K562 (cell line): ENCODE data around the gene SOX18. TPM values are rescaled to one million over a fixed set of nuclear protein-coding genes. Genes with fewer than 3 reads are reported as not detected.

ENCODE experiments used
- ATAC-seq: fragments of 200-7000 bp; cut with Tn5 transposase; 3 replicates; pipeline ENCODE4 v1.9.1; 2020; ENCODE audit warnings: moderate library complexity
- BruUV-seq: library from RNA; stranded (reverse); fragments of 400-500 nt; replicated peaks from 2 replicates; lab custom pipeline; 2021; lab: Mats Ljungman, UMichigan
- CTCF ChIA-PET: fragments of 300-600 bp; formaldehyde crosslinking; extraction: SDS; loops from one replicate; lab custom pipeline; 2021; ENCODE audit warnings: low intra/inter-chr PET ratio; lab: Yijun Ruan, JAX
- POLR2A ChIA-PET: fragments of 300-600, 350-650 bp; sonication (Branson Sonifier 250); formaldehyde crosslinking; extraction: SDS; loops from one replicate; lab custom pipeline; 2021; ENCODE audit warnings: antibody characterized with exemption, inconsistent platforms; lab: Yijun Ruan, JAX
- DNase-seq, 4 experiments: peaks; one replicate each; pipeline versions ENCODE4 v3.0.0 to v3.0.0-alpha.2; 2011 to 2018; ENCODE audit warnings: low spot score in 3 of 4, mixed read lengths in 3 of 4; ENCODE audit errors: extremely low read depth in 1 of 4
- FAIRE-seq: peaks from 2 replicates; lab custom pipeline; 2011; peaks lifted over from hg19 to GRCh38; lab: Jason Lieb, UNC
- H2AFZ ChIP-seq: 2 replicates; pipeline ENCODE4 v1.6.0; 2011; ENCODE audit warnings: low read depth, low read length, control low read depth, inconsistent platforms
- H3K27ac ChIP-seq: fragments of 200-600 bp; 3 replicates; pipeline ENCODE4 v1.8.0; 2011; ENCODE audit warnings: low read depth, mild to moderate bottlenecking, control low read depth, inconsistent platforms, low read length, moderate library complexity, mixed read lengths; ENCODE audit errors: extremely low read depth
- H3K27me3 ChIP-seq, 2 experiments: fragments of 300-600 bp in 1 of 2; 2 replicates in 1 of 2; 3 replicates in 1 of 2; pipeline versions ENCODE4 v1.6.0 to v1.8.0; 2011; ENCODE audit warnings: inconsistent platforms in 2 of 2, low read length in 2 of 2, mild to moderate bottlenecking in 1 of 2, mixed read lengths in 1 of 2, moderate library complexity in 1 of 2; ENCODE audit not compliant: control insufficient read depth in 2 of 2, insufficient read depth in 2 of 2
- H3K36me3 ChIP-seq: fragments of 300-600 bp; 3 replicates; pipeline ENCODE4 v1.8.0; 2011; ENCODE audit warnings: mild to moderate bottlenecking, low read length, inconsistent platforms; ENCODE audit not compliant: control insufficient read depth, insufficient read depth
- H3K4me1 ChIP-seq, 2 experiments: fragments of 200-600 bp in 1 of 2; replicated peaks in 1 of 2; 2 replicates in 1 of 2; 3 replicates in 1 of 2; pipeline versions ENCODE4 v1.5.1 to v1.8.0; 2011; ENCODE audit warnings: inconsistent platforms in 2 of 2, low read length in 2 of 2, mild to moderate bottlenecking in 1 of 2, mixed read lengths in 1 of 2, moderate library complexity in 1 of 2; ENCODE audit not compliant: control insufficient read depth in 2 of 2, insufficient read depth in 2 of 2
- H3K4me2 ChIP-seq: 2 replicates; pipeline ENCODE4 v1.6.1; 2011; ENCODE audit warnings: low read length, control low read depth, inconsistent platforms, mixed read lengths; ENCODE audit not compliant: insufficient read depth
- H3K4me3 ChIP-seq: fragments of 200-600 bp; sonication (generic), shearing (Covaris generic); 2 replicates; pipeline ENCODE4 v1.5.1; 2016; ENCODE audit warnings: control low read depth, inconsistent platforms
- H3K79me2 ChIP-seq: fragments of 200-600 bp; 3 replicates; pipeline ENCODE4 v1.8.0; 2011; ENCODE audit warnings: low read length, inconsistent platforms; ENCODE audit not compliant: control insufficient read depth, insufficient read depth
- H3K9ac ChIP-seq, 2 experiments: 2 replicates each; pipeline versions ENCODE4 v1.6.0 to v1.6.1; 2011; ENCODE audit warnings: low read depth in 2 of 2, low read length in 2 of 2, control low read depth in 1 of 2, inconsistent platforms in 1 of 2, mild to moderate bottlenecking in 1 of 2, mixed read lengths in 1 of 2; ENCODE audit not compliant: insufficient read depth in 1 of 2
- H3K9me1 ChIP-seq: one replicate; pipeline ENCODE4 v1.6.0; 2011; ENCODE audit warnings: inconsistent platforms, mild to moderate bottlenecking, low read length, moderate library complexity; ENCODE audit not compliant: control insufficient read depth, insufficient read depth
- H3K9me3 ChIP-seq: replicated peaks from 2 replicates; pipeline ENCODE4 v1.5.1; 2011; ENCODE audit warnings: low read depth, low read length, inconsistent platforms; ENCODE audit not compliant: control insufficient read depth, insufficient read depth
- H4K20me1 ChIP-seq: replicated peaks from 2 replicates; pipeline ENCODE4 v1.6.1; 2011; ENCODE audit warnings: low read length, inconsistent platforms, mixed read lengths; ENCODE audit not compliant: control insufficient read depth, insufficient read depth
- BCOR ChIP-seq: fragments of 450-650 bp; IDR thresholded peaks from 2 replicates; pipeline ENCODE4 v1.6.1; 2016
- BMI1 ChIP-seq: fragments of 150-350 bp; IDR thresholded peaks from 2 replicates; pipeline ENCODE4 v1.6.1; 2014; ENCODE audit warnings: low read length
- CBFB ChIP-seq: sonication (generic); formaldehyde crosslinking; IDR thresholded peaks from 2 replicates; pipeline ENCODE4 v1.4.0; 2020; ENCODE audit warnings: mild to moderate bottlenecking, missing genetic modification reagents
- GABPA ChIP-seq: fragments of 200-800 bp; sonication (Bioruptor generic); conservative IDR thresholded peaks from 2 replicates; pipeline ENCODE4 v1.6.1; 2016; ENCODE audit warnings: low read depth, missing genetic modification characterization, missing compliant biosample characterization
- GATA2 ChIP-seq: sonication (generic); formaldehyde crosslinking; IDR thresholded peaks from 2 replicates; pipeline ENCODE4 v1.4.0; 2020; ENCODE audit warnings: mild to moderate bottlenecking, missing genetic modification reagents
- HDAC3 ChIP-seq: fragments of 450-650 bp; IDR thresholded peaks from 2 replicates; pipeline ENCODE4 v1.6.1; 2018; ENCODE audit warnings: borderline replicate concordance, mild to moderate bottlenecking, moderate library complexity; ENCODE audit not compliant: partially characterized antibody
- IRF2 ChIP-seq: sonication (generic); formaldehyde crosslinking; IDR thresholded peaks from 2 replicates; pipeline ENCODE4 v1.8.1; 2022; ENCODE audit warnings: mild to moderate bottlenecking, missing genetic modification reagents
- KLF6 ChIP-seq: fragments of 250-450 bp; sonication (Bioruptor Pico); IDR thresholded peaks from 2 replicates; pipeline ENCODE4 v1.4.0; 2020; ENCODE audit warnings: mild to moderate bottlenecking, moderate library complexity, borderline replicate concordance
- MEIS2 ChIP-seq: fragments of 450-650 bp; IDR thresholded peaks from 2 replicates; pipeline ENCODE4 v1.6.1; 2014; ENCODE audit warnings: mild to moderate bottlenecking; ENCODE audit not compliant: partially characterized antibody
- NRF1 ChIP-seq, 2 experiments: fragments of 450-650 bp; IDR thresholded peaks in 1 of 2; conservative IDR thresholded peaks in 1 of 2; 2 replicates each; pipeline ENCODE4 v1.6.1; 2014; ENCODE audit warnings: mild to moderate bottlenecking in 2 of 2
- RBM22 ChIP-seq: fragments of 200-400 bp; formaldehyde crosslinking; IDR thresholded peaks from 2 replicates; pipeline ENCODE4 v1.6.1; 2018; ENCODE audit warnings: low read length, low read depth; ENCODE audit not compliant: poor library complexity, severe bottlenecking
- WGBS: fragments of 100-300 bp; shearing (Covaris generic); methylation state at CpG from one replicate; pipeline ENCODE4 v1.1.6; 2016; ENCODE audit warnings: low coverage, mixed read lengths; ENCODE audit not compliant: insufficient coverage; ENCODE audit errors: missing lambda C conversion rate; 5-methylcytosine and 5-hydroxymethylcytosine counted together
- in situ Hi-C: fragments of 300-500 bp; cut with MboI; formaldehyde crosslinking; loops from 4 replicates; pipeline ENCODE4 v1.15.0; 2018; ENCODE audit warnings: inconsistent platforms, mixed read lengths
- intact Hi-C: fragments of 100-400 bp; cut with micrococcal nuclease; formaldehyde crosslinking; loops from 2 replicates; pipeline ENCODE4 v1.14.2; 2022
- polyA plus RNA-seq, 8 experiments: library from polyadenylated mRNA; depleted of rRNA in 4 of 8; stranded (reverse) in 5 of 8; unstranded in 3 of 8; fragments of >200 nt; fragmentation: Nextera tagmentation in 2 of 8; fragmentation: Illumina TruSeq in 1 of 8; extraction: Ambion mirVana in 2 of 8; extraction: Trizol in 1 of 8; gene quantifications; 2 replicates each; pipeline versions ENCODE4 v1.2.1 to v1.2.3, GENCODE V29; 2011 to 2014; ENCODE audit warnings: inconsistent platforms in 1 of 8, missing spikeins in 1 of 8
- total RNA-seq, 7 experiments: library from RNA; depleted of rRNA in 6 of 7; stranded (reverse); fragments of >200 nt in 6 of 7; fragmentation: Illumina TruSeq in 2 of 7; extraction: Trizol in 2 of 7; gene quantifications; 2 replicates each; pipeline versions ENCODE4 v1.2.1 to v1.2.3, GENCODE V29; 2011 to 2021; ENCODE audit warnings: low replicate concordance in 1 of 7
- TF ChIP-seq, protein P1 (sequence below): fragments of 250-450 bp; sonication (Bioruptor Pico); IDR thresholded peaks from 2 replicates; pipeline ENCODE4 v1.8.0; 2021; ENCODE audit warnings: mild to moderate bottlenecking, moderate library complexity
- TF ChIP-seq, protein P2 (sequence below): sonication (generic); formaldehyde crosslinking; IDR thresholded peaks from 2 replicates; pipeline ENCODE4 v1.8.0; 2022; ENCODE audit warnings: missing genetic modification reagents, mild to moderate bottlenecking, moderate library complexity, borderline replicate concordance
- TF ChIP-seq, protein P3 (sequence below): fragments of 450-650 bp; formaldehyde crosslinking; conservative IDR thresholded peaks from 2 replicates; pipeline ENCODE4 v1.4.0; 2022; ENCODE audit warnings: mild to moderate bottlenecking, missing genetic modification characterization
- TF ChIP-seq, protein P4 (sequence below): fragments of 250-450 bp; sonication (Bioruptor Pico); IDR thresholded peaks from 2 replicates; pipeline ENCODE4 v1.6.1; 2021; ENCODE audit warnings: mild to moderate bottlenecking
- TF ChIP-seq, protein P5 (sequence below): fragments of 450-650 bp; IDR thresholded peaks from 2 replicates; pipeline ENCODE4 v1.6.1; 2016

The SOX18 gene
- total and polyA plus RNA-seq, 9 of the 15 experiments (the other 6 are each of a cell fraction or from before 2014, with no cell fraction given), result 0.15 to 19.8 (median 0.33) TPM

DNA sequence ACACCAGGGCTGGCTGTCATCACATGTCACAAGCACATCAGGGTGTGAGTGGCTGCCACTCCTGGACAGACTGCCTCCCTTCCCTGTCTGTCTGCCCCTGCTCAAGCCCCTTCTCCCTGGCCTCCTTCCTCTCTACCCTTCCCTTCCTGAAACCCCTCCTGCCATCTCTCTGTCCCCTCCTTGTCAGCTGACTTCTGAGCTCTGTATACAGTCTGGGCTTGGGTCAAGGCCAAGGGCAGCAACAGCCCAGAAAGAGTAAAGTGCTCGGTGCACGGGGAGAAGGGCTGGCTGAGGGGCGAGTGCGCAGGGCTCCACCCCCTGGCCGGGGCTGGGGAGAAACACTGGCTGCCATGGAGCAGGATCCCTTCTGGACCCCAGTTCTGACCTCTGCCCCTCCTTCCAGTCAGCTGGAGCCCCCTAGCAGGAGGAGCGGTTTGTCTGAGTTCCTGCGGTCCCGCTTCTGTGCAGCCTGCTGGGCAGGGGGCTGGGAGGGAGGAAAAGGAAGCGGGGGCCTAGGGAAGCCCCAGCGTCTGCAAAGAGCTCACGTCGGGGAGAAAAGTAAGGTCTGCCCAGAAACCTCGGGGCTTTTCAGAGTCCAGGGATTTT lies 32.8 kb upstream of the SOX18 start:
- Histone ChIP-seq H3K27ac (no peak overlapping the region), H3K4me2 (no peak overlapping the region), H3K9ac (peak overlapping the region in 1 of 2 experiments; percentile 8; a peak in 2 of 4 replicates), H3K9me1 (no peaks in the 10 kb centered on the region), H4K20me1 (no peaks in the 10 kb centered on the region; the same call in 1 of the 2 replicates), H2AFZ (0 out of 2 replicates have a peak overlapping the region, but pooled peaks have one; percentile 19), H3K9me3 (no peaks in the 10 kb centered on the region), H3K27me3 (peaks cover 6 to 30% of the 10 kb centered on the region in 2 experiments; a peak in 4 of 5 replicates), H3K4me3 (no peak overlapping the region), H3K79me2 (peaks cover 10% of the 10 kb centered on the region; the same call in 2 of the 3 replicates), H3K4me1 (peaks cover 16 to 76% of the 10 kb centered on the region in 2 experiments; a peak in 4 of 5 replicates), H3K36me3 (no peaks in the 10 kb centered on the region)
- WGBS, result 32% methylated on average over 11 of the region's 13 CpGs
- intact Hi-C loops (no loop called here), in situ Hi-C loops (no loop called here)
- peak in 1 of 4 experiments; percentile 42 for DNase-seq
- BruUV-seq, result no TSS peak
- ATAC-seq, result no peak
- ChIA-PET POLR2A (interaction anchor here (1.0 kb wide), 1 partner anchor 8 kb away, joined by 3 read pairs; no protein-coding TSS in a partner anchor), CTCF (interaction anchor here (2.4 kb wide), 1 partner anchor 38 kb away, joined by 14 read pairs; no protein-coding TSS in a partner anchor)
- FAIRE-seq, result no peak
- TF ChIP-seq IRF2 (CRISPR knock-in tag) (no peak), CBFB (CRISPR knock-in tag) (no peak), RBM22 (no peak), KLF6 (CRISPR knock-in tag) (no peak), GABPA (tag) (no peak), BCOR (no peak), GATA2 (CRISPR knock-in tag) (no peak), BMI1 (no peak), MEIS2 (peak; percentile 22), NRF1 (conservative IDR thresholded peaks at IDR 0.05 in 1 of 2, IDR thresholded peaks at IDR 0.05 in 1 of 2) (peak; percentile 51 to 62; a peak in 3 of 4 replicates), HDAC3 (no peak)
- TF ChIP-seq, protein P1, sequence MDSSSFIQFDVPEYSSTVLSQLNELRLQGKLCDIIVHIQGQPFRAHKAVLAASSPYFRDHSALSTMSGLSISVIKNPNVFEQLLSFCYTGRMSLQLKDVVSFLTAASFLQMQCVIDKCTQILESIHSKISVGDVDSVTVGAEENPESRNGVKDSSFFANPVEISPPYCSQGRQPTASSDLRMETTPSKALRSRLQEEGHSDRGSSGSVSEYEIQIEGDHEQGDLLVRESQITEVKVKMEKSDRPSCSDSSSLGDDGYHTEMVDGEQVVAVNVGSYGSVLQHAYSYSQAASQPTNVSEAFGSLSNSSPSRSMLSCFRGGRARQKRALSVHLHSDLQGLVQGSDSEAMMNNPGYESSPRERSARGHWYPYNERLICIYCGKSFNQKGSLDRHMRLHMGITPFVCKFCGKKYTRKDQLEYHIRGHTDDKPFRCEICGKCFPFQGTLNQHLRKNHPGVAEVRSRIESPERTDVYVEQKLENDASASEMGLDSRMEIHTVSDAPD (CRISPR knock-in tag), result no peak
- TF ChIP-seq, protein P2, sequence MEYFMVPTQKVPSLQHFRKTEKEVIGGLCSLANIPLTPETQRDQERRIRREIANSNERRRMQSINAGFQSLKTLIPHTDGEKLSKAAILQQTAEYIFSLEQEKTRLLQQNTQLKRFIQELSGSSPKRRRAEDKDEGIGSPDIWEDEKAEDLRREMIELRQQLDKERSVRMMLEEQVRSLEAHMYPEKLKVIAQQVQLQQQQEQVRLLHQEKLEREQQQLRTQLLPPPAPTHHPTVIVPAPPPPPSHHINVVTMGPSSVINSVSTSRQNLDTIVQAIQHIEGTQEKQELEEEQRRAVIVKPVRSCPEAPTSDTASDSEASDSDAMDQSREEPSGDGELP (CRISPR knock-in tag), result peak; percentile 34; the same call in 1 of the 2 replicates
- TF ChIP-seq, protein P3, sequence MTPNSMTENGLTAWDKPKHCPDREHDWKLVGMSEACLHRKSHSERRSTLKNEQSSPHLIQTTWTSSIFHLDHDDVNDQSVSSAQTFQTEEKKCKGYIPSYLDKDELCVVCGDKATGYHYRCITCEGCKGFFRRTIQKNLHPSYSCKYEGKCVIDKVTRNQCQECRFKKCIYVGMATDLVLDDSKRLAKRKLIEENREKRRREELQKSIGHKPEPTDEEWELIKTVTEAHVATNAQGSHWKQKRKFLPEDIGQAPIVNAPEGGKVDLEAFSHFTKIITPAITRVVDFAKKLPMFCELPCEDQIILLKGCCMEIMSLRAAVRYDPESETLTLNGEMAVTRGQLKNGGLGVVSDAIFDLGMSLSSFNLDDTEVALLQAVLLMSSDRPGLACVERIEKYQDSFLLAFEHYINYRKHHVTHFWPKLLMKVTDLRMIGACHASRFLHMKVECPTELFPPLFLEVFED (CRISPR knock-in tag), result no peak
- TF ChIP-seq, protein P4, sequence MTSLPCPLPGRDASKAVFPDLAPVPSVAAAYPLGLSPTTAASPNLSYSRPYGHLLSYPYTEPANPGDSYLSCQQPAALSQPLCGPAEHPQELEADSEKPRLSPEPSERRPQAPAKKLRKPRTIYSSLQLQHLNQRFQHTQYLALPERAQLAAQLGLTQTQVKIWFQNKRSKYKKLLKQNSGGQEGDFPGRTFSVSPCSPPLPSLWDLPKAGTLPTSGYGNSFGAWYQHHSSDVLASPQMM (CRISPR knock-in tag), result no peak
- TF ChIP-seq, protein P5, sequence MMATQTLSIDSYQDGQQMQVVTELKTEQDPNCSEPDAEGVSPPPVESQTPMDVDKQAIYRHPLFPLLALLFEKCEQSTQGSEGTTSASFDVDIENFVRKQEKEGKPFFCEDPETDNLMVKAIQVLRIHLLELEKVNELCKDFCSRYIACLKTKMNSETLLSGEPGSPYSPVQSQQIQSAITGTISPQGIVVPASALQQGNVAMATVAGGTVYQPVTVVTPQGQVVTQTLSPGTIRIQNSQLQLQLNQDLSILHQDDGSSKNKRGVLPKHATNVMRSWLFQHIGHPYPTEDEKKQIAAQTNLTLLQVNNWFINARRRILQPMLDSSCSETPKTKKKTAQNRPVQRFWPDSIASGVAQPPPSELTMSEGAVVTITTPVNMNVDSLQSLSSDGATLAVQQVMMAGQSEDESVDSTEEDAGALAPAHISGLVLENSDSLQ, result peak; percentile 64
